Measurements from ENCODE around the gene LSAMP.

Gene LSAMP

GRCh38 chr3:116028157-116028556 is 417.1 kb downstream of the LSAMP start:
- Histone ChIP-seq H3K36me3 (ENCODE audit: control insufficient read depth in 2 of 2, insufficient read depth in 2 of 2, low read length in 2 of 2) (no peaks in the 10 kb centered on the region), H3K4me3 (ENCODE audit: low read length in 2 of 2) (no peak overlapping the region), H3K27me3 (ENCODE audit: control insufficient read depth in 1 of 2, insufficient read depth in 2 of 2, low read length in 2 of 2) (no peaks in the 10 kb centered on the region), H3K9ac (ENCODE audit: low read length in 2 of 2) (no peak overlapping the region), H3K4me1 (ENCODE audit: control insufficient read depth, insufficient read depth, low read length) (no peaks in the 10 kb centered on the region), H3K9me3 (ENCODE audit: control insufficient read depth in 2 of 2, low read length in 2 of 2) (no peaks in the 10 kb centered on the region), H3K27ac (ENCODE audit: low read length) (no peak overlapping the region)

- Histone ChIP-seq H3K27me3 (ENCODE audit: control insufficient read depth in 1 of 2, insufficient read depth in 2 of 2, low read length in 2 of 2) (no peaks in the 10 kb centered on the region), H3K27ac (ENCODE audit: low read length) (no peak overlapping the region), H3K9me3 (ENCODE audit: control insufficient read depth in 2 of 2, low read length in 2 of 2) (no peaks in the 10 kb centered on the region), H3K36me3 (ENCODE audit: control insufficient read depth in 2 of 2, insufficient read depth in 2 of 2, low read length in 2 of 2) (no peaks in the 10 kb centered on the region), H3K4me1 (ENCODE audit: control insufficient read depth, insufficient read depth, low read length) (no peaks in the 10 kb centered on the region), H3K4me3 (ENCODE audit: low read length in 2 of 2) (no peak overlapping the region), H3K9ac (ENCODE audit: low read length in 2 of 2) (no peak overlapping the region)
Measured at GRCh38 chr3:116020989-116021388, 424.3 kb downstream of the LSAMP start.

DNA sequence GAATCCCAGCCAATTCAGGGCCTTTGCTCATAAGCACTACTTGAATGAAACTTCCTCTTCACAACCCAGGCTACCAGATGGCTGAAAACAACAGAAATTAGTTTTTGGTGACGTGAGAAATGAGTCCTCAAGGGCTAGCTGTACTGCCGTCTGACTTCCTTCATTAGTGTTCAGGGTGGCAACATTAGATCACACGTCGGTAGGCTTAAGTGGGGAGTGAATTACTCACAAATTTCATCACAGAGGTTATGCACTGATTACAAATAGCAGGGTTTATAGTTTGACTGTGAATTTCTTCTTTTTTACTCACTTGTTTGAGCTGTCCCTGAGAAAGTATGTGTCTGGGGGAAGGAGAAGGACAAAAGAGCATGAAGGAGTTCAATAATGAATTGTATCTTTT is 424.8 kb downstream of the LSAMP start:
- Histone ChIP-seq H3K9me3 (ENCODE audit: control insufficient read depth in 2 of 2, low read length in 2 of 2) (no peaks in the 10 kb centered on the region), H3K36me3 (ENCODE audit: control insufficient read depth in 2 of 2, insufficient read depth in 2 of 2, low read length in 2 of 2) (no peaks in the 10 kb centered on the region), H3K4me1 (ENCODE audit: control insufficient read depth, insufficient read depth, low read length) (no peaks in the 10 kb centered on the region), H3K27ac (ENCODE audit: low read length) (no peak overlapping the region), H3K27me3 (ENCODE audit: control insufficient read depth in 1 of 2, insufficient read depth in 2 of 2, low read length in 2 of 2) (no peaks in the 10 kb centered on the region), H3K4me3 (ENCODE audit: low read length in 2 of 2) (no peak overlapping the region), H3K9ac (ENCODE audit: low read length in 2 of 2) (no peak overlapping the region)

DNA sequence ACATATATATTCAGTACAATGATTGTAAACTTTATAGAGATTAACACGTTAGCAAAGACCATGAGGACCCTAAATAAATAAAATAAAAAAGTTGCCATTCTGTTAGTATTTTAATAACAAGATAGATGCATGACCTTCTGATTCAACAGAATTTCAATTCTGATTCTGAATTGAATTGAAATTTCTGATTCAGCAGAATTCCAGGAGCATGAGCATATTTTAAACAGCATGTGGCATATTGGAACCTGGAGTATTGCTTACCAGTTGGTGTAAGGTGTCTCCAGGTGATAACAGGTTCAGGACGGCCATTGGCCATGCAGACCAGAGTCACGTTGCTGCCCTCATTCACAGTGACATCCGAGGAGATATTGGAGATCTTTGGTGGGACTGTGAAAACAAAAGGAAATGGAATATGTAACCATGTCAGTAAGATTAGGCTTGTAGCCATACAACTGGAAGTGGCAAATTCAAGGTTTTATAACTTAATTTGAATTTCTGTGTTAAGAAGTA is 426.0 kb downstream of the LSAMP start:
- no peaks in the 10 kb centered on the region for H3K9me3 ChIP-seq (ENCODE audit: control insufficient read depth in 2 of 2, low read length in 2 of 2)
- no peak overlapping the region for H3K9ac ChIP-seq (ENCODE audit: low read length in 2 of 2)
- H3K4me3 ChIP-seq (ENCODE audit: low read length in 2 of 2), result no peak overlapping the region
- H3K4me1 ChIP-seq (ENCODE audit: control insufficient read depth, insufficient read depth, low read length), result no peaks in the 10 kb centered on the region
- no peaks in the 10 kb centered on the region for H3K36me3 ChIP-seq (ENCODE audit: control insufficient read depth in 2 of 2, insufficient read depth in 2 of 2, low read length in 2 of 2)
- no peaks in the 10 kb centered on the region for H3K27me3 ChIP-seq (ENCODE audit: control insufficient read depth in 1 of 2, insufficient read depth in 2 of 2, low read length in 2 of 2)
- H3K27ac ChIP-seq (ENCODE audit: low read length), result no peak overlapping the region

GRCh38 chr3:116018646-116019045 is 426.6 kb downstream of the LSAMP start:
- H3K9ac ChIP-seq (ENCODE audit: low read length in 2 of 2), result no peak overlapping the region
- no peak overlapping the region for H3K27ac ChIP-seq (ENCODE audit: low read length)
- no peaks in the 10 kb centered on the region for H3K27me3 ChIP-seq (ENCODE audit: control insufficient read depth in 1 of 2, insufficient read depth in 2 of 2, low read length in 2 of 2)
- no peaks in the 10 kb centered on the region for H3K9me3 ChIP-seq (ENCODE audit: control insufficient read depth in 2 of 2, low read length in 2 of 2)
- no peak overlapping the region for H3K4me3 ChIP-seq (ENCODE audit: low read length in 2 of 2)
- no peaks in the 10 kb centered on the region for H3K36me3 ChIP-seq (ENCODE audit: control insufficient read depth in 2 of 2, insufficient read depth in 2 of 2, low read length in 2 of 2)
- H3K4me1 ChIP-seq (ENCODE audit: control insufficient read depth, insufficient read depth, low read length), result no peaks in the 10 kb centered on the region

DNA sequence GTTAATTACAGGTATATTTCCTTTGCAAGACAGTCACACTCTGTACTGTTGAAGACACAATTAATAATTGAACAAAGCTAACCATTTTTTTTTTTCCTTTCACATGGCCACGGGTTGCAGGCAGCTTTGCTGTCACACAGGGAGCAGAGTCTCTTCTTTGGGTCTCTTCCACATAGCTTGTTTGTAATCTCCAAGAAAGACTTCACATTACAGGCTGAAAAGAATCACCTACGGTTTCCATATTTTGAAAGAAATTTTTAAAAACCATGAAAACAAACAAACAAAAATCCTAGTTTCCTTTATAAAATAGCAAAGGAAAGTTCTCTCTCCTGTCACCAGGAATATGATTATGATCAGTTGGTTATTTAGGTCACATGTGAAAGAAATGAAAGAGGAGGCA is 429.4 kb downstream of the LSAMP start:
- H3K36me3 ChIP-seq (ENCODE audit: control insufficient read depth in 2 of 2, insufficient read depth in 2 of 2, low read length in 2 of 2), result no peaks in the 10 kb centered on the region
- H3K9ac ChIP-seq (ENCODE audit: low read length in 2 of 2), result no peak overlapping the region
- no peaks in the 10 kb centered on the region for H3K4me1 ChIP-seq (ENCODE audit: control insufficient read depth, insufficient read depth, low read length)
- no peaks in the 10 kb centered on the region for H3K27me3 ChIP-seq (ENCODE audit: control insufficient read depth in 1 of 2, insufficient read depth in 2 of 2, low read length in 2 of 2)
- H3K4me3 ChIP-seq (ENCODE audit: low read length in 2 of 2), result no peak overlapping the region
- H3K27ac ChIP-seq (ENCODE audit: low read length), result no peak overlapping the region
- no peaks in the 10 kb centered on the region for H3K9me3 ChIP-seq (ENCODE audit: control insufficient read depth in 2 of 2, low read length in 2 of 2)

GRCh38 chr3:116007000-116007399 is 438.3 kb downstream of the LSAMP start:
- Histone ChIP-seq H3K9me3 (ENCODE audit: control insufficient read depth in 2 of 2, low read length in 2 of 2) (no peaks in the 10 kb centered on the region), H3K27me3 (ENCODE audit: control insufficient read depth in 1 of 2, insufficient read depth in 2 of 2, low read length in 2 of 2) (no peaks in the 10 kb centered on the region), H3K9ac (ENCODE audit: low read length in 2 of 2) (no peak overlapping the region), H3K36me3 (ENCODE audit: control insufficient read depth in 2 of 2, insufficient read depth in 2 of 2, low read length in 2 of 2) (no peaks in the 10 kb centered on the region), H3K4me3 (ENCODE audit: low read length in 2 of 2) (no peak overlapping the region), H3K27ac (ENCODE audit: low read length) (no peak overlapping the region), H3K4me1 (ENCODE audit: control insufficient read depth, insufficient read depth, low read length) (no peaks in the 10 kb centered on the region)

DNA sequence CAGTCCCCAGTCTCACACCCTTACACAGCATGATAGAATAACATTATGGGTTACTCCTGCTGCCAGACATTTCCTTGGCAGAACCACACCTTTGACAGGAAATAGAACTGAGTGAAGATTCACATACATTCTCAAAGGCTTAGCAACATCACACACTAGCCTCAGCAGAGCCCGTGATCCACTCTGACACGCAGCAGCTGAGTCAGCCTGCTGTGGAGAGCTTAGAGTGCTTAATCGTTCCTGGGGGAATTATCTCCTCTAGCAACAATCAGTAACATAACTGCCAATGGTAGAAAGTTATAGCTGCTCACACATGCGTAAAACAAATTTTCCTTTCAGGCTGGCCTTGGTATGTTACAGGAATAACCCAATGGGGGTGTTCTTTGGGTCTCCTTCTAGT is 439.9 kb downstream of the LSAMP start:
- Histone ChIP-seq H3K4me1 (ENCODE audit: control insufficient read depth, insufficient read depth, low read length) (no peaks in the 10 kb centered on the region), H3K4me3 (ENCODE audit: low read length in 2 of 2) (no peak overlapping the region), H3K27me3 (ENCODE audit: control insufficient read depth in 1 of 2, insufficient read depth in 2 of 2, low read length in 2 of 2) (no peaks in the 10 kb centered on the region), H3K9me3 (ENCODE audit: control insufficient read depth in 2 of 2, low read length in 2 of 2) (no peaks in the 10 kb centered on the region), H3K36me3 (ENCODE audit: control insufficient read depth in 2 of 2, insufficient read depth in 2 of 2, low read length in 2 of 2) (no peaks in the 10 kb centered on the region), H3K27ac (ENCODE audit: low read length) (no peak overlapping the region), H3K9ac (ENCODE audit: low read length in 2 of 2) (no peak overlapping the region)

DNA sequence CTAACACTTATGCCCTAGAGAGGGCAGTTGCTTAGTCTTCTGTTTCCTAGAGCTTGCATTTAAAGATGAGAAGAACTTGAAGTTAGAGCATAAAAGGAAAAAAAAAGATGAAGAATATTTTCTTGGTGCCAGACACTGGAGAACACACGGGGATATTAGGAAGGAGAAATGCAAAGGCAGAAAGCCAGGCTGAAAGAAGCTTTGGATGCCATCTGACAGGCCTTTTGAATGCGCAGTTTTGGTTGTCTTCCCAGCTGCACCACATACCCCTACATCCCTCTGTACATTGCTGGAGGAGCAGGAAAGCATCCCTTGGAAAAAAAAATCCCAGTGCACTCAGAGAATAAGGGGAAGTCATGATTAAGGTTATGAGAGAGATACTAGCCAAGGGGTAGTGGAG is 443.1 kb downstream of the LSAMP start:
- Histone ChIP-seq H3K9me3 (ENCODE audit: control insufficient read depth in 2 of 2, low read length in 2 of 2) (no peaks in the 10 kb centered on the region), H3K4me3 (ENCODE audit: low read length in 2 of 2) (no peak overlapping the region), H3K9ac (ENCODE audit: low read length in 2 of 2) (no peak overlapping the region), H3K27ac (ENCODE audit: low read length) (no peak overlapping the region), H3K27me3 (ENCODE audit: control insufficient read depth in 1 of 2, insufficient read depth in 2 of 2, low read length in 2 of 2) (no peaks in the 10 kb centered on the region), H3K4me1 (ENCODE audit: control insufficient read depth, insufficient read depth, low read length) (no peaks in the 10 kb centered on the region), H3K36me3 (ENCODE audit: control insufficient read depth in 2 of 2, insufficient read depth in 2 of 2, low read length in 2 of 2) (no peaks in the 10 kb centered on the region)

GRCh38 chr3:116001151-116001621 is 444.1 kb downstream of the LSAMP start:
- no peaks in the 10 kb centered on the region for H3K4me1 ChIP-seq (ENCODE audit: control insufficient read depth, insufficient read depth, low read length)
- H3K9me3 ChIP-seq (ENCODE audit: control insufficient read depth in 2 of 2, low read length in 2 of 2), result no peaks in the 10 kb centered on the region
- no peak overlapping the region for H3K27ac ChIP-seq (ENCODE audit: low read length)
- H3K9ac ChIP-seq (ENCODE audit: low read length in 2 of 2), result no peak overlapping the region
- H3K27me3 ChIP-seq (ENCODE audit: control insufficient read depth in 1 of 2, insufficient read depth in 2 of 2, low read length in 2 of 2), result no peaks in the 10 kb centered on the region
- H3K4me3 ChIP-seq (ENCODE audit: low read length in 2 of 2), result no peak overlapping the region
- no peaks in the 10 kb centered on the region for H3K36me3 ChIP-seq (ENCODE audit: control insufficient read depth in 2 of 2, insufficient read depth in 2 of 2, low read length in 2 of 2)

DNA sequence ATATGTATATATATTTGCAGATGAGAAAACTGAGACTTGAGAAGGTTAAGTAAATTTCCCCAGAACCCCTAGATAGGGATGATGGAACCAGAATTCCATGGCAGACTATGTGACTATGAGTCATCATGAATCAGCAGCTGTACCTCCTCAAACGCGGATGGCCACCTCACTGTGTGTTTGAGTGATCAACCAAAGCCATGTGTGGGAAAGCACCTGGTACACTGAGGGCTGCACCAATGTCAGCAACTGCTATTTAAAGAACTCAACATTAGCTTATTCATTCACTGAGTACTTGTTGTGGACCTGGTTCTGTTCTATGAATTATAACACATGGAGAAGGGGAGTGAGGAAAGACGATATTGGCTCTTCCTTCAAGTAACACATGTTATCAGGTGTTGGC is 445.0 kb downstream of the LSAMP start:
- no peak overlapping the region for H3K27ac ChIP-seq (ENCODE audit: low read length)
- H3K4me1 ChIP-seq (ENCODE audit: control insufficient read depth, insufficient read depth, low read length), result no peaks in the 10 kb centered on the region
- H3K4me3 ChIP-seq (ENCODE audit: low read length in 2 of 2), result no peak overlapping the region
- no peaks in the 10 kb centered on the region for H3K36me3 ChIP-seq (ENCODE audit: control insufficient read depth in 2 of 2, insufficient read depth in 2 of 2, low read length in 2 of 2)
- H3K9ac ChIP-seq (ENCODE audit: low read length in 2 of 2), result no peak overlapping the region
- no peaks in the 10 kb centered on the region for H3K27me3 ChIP-seq (ENCODE audit: control insufficient read depth in 1 of 2, insufficient read depth in 2 of 2, low read length in 2 of 2)
- H3K9me3 ChIP-seq (ENCODE audit: control insufficient read depth in 2 of 2, low read length in 2 of 2), result no peaks in the 10 kb centered on the region
